Omental fat pad (tissue), 4 donors: ENCODE data around the gene ZMAT5. TPM values are rescaled to one million over a fixed set of nuclear protein-coding genes. Genes with fewer than 3 reads are reported as not detected.

Experiments used
- ATAC-seq: fragments of 150-250 bp; one replicate; pipeline ENCODE4 v1.9.1; 2016; ENCODE audit warnings: mild to moderate bottlenecking, moderate library complexity; ENCODE audit not compliant: low FRiP score
- DNase-seq: peaks from one replicate; pipeline ENCODE4 v3.0.0-alpha.2; 2019; ENCODE audit warnings: low spot score
- total RNA-seq, 4 donors: library from RNA; depleted of rRNA; stranded (reverse); fragments of >200 nt; gene quantifications; one replicate each; pipeline ENCODE4 v1.1.0, GENCODE V29; 2016
- TF ChIP-seq, protein P1 (sequence below), 3 donors: fragments of 450-650 bp; IDR thresholded peaks; one replicate each; pipeline ENCODE4 v1.5.1; 2016 to 2017; ENCODE audit warnings: antibody characterized with exemption in 3 of 3, mild to moderate bottlenecking in 3 of 3, moderate library complexity in 2 of 3

ZMAT5 gene
- total RNA-seq, 4 donors from 2014 or later: 8.3 to 23.0 (median 16.9) TPM

DNA sequence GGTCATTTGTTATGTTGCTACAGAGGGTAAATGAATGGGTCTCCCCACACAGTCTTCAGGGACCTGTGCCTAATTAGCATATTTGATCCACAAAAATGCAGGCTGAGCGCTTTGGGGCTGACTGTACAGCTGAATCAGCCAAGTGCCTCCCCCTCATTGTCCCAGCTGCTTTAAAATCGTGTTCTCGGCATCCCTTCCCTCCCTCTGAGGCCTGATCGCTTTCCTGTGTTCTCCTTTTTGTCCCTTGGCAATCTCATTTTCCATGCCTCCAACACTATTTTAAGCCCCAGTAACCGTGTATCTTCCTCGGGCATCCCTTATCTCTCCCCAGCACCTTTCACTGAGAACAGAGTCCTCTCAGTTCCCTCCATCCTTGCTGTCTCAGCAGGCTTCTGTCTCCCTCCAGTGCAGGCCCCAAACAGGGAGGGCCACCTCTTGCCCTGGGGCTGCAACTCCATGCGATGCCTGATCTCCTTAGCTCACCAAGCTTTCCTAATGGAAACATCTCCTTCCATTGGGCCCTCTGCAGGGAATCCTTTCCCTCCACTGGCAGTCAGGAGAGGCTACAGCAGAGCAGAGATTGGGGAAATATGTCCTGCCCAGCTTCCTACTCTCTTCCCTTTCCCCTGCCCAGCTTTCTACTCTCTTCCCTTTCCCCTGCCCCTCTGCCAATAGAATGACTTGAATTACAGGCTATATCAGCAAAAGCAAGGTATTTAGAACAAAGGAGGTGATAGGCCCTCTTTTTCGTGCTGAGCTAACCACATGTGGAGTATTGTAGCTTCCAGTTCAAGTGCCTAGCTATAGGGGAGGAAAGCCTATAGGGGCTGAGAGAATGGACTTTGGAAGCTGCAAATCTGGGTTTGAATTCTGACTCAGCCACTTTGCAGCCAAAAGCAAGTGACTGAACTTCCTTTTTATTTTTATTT, 14.2 kb upstream of the ZMAT5 start:
- DNase-seq (no peak), ATAC-seq (peak; percentile 39)
- TF ChIP-seq, protein P1, sequence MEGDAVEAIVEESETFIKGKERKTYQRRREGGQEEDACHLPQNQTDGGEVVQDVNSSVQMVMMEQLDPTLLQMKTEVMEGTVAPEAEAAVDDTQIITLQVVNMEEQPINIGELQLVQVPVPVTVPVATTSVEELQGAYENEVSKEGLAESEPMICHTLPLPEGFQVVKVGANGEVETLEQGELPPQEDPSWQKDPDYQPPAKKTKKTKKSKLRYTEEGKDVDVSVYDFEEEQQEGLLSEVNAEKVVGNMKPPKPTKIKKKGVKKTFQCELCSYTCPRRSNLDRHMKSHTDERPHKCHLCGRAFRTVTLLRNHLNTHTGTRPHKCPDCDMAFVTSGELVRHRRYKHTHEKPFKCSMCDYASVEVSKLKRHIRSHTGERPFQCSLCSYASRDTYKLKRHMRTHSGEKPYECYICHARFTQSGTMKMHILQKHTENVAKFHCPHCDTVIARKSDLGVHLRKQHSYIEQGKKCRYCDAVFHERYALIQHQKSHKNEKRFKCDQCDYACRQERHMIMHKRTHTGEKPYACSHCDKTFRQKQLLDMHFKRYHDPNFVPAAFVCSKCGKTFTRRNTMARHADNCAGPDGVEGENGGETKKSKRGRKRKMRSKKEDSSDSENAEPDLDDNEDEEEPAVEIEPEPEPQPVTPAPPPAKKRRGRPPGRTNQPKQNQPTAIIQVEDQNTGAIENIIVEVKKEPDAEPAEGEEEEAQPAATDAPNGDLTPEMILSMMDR (IDR thresholded peaks at IDR 0.05): no peak

DNA sequence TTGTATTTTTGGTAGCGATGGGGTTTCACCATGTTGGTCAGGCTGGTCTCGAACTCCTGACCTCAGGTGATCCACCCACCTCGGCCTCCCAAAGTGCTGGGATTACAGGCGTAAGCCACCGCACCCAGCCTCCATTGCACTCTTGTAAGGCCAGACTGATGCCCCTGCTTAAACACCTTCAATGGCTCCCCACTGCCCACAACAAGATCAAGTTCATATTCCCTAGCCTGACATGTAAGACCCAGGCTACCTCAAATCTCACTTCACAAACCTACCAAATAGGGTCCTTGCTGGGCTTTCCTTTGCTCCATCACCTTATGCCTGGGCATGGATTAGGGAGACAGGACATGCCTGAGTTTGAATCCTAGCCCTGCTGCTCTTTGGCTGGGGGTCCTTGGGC, 13.4 kb upstream of the ZMAT5 start:
- ATAC-seq (no peak), DNase-seq (no peak)
- TF ChIP-seq, protein P1 (IDR thresholded peaks at IDR 0.05): no peak

DNA sequence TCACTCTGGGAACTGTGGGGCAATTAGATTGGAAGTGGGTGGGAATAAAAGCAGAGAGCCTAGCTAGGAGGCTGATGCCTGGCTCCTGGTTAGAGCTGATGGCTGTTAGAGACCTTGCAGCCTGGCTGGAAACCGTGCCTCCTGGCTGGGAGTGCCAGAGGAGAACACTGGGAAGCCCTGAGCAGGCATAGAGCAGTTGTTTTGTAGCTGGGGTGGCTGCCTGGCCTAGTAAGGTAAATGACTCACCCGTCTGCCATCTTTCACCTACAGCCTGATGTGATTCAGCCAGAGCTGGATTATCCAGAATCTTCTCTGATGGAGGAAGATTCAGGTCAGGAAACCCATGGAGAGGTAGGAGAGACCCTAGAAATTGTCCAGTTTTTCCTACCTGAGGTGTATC, 6.4 kb upstream of the ZMAT5 start:
- DNase-seq (no peak), ATAC-seq (peak; percentile 45)
- TF ChIP-seq, protein P1 (IDR thresholded peaks at IDR 0.05): no peak

DNA sequence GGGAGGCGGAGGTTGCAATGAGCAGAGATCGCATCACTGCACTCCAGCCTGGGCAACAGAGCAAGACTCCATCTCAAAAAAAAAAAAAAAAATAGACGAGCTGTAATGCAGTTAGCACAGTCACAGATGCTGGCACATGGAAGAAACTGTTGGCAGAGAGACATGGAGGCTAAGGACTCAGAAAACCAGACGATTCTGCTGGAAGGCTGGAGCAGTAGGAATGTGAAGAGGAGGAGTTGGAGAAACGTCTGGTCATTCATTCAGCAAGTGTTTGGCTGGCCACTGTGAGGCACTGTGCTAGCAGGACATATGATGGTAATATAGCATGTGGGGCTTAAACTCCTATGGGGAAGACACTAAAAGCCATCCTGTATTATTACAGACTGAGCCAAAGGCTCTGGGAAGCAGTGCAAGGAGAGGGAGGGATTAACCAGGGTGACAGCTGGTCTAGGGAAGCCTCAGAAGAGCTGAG, 5.4 kb upstream of the ZMAT5 start:
- ATAC-seq (peak; percentile 53), DNase-seq (no peak)
- TF ChIP-seq, protein P1 (IDR thresholded peaks at IDR 0.05): no peak

DNA sequence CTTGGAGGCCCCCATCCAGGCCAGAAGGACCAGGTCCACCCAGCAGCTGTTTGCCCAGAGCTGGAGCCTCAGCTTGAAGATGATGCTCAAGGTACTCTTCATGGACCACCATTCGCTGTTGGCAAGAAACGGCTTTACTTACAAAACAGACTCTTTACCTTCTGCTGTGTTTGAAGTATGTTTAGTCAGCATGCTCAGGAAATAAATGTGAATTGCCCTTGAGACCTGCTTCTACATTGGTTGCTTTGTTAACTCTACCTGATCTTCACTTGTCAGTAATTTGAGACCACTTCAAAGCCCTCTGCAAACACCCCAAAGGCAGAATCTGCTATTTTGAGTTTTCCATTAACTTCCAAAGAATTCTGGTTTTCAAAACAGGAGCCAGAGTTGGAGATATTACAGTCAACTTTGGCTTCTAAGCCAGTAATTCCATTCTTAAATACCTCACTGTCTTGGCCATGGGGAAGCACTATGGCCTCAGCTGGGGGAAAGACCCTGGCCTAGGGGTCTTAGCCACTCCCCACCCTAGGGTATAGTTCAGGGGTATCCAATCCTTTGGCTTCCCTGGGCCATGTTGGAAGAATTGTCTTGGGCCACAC, 3.0 kb upstream of the ZMAT5 start:
- ATAC-seq: no peak
- no peak for DNase-seq
- TF ChIP-seq, protein P1 (IDR thresholded peaks at IDR 0.05): no peak

DNA sequence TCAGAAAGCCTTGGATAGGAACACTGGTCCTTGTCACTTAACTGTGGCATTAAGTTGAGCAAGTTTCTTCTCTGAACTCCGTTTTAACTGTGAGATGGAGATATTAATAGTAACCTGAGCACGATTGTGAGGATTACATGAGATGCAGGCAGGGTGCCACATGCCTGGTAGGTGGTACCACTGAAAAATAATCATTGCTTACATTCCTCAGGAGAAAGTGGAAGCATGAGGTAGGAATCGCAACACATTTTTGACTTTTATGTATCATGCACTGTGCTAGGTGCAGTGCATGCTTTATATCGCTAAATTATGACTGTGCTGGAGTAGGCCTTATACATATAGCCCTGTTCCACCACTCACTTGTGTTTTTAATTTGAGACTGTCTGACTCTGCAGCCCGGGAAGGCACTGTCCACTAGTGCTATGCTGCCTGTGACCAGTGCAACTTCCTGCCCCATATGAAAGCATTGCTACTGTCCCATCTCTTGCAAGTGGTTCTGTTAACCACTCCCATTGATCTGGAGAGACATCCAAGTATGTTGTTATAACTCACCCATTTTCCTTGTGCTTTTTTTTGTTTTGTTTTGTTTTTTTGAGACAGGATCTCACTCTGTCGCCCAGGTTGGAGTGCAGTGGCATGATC, 1.4 kb upstream of the ZMAT5 start:
- no peak for DNase-seq
- no peak for ATAC-seq
- TF ChIP-seq, protein P1 (IDR thresholded peaks at IDR 0.05): no peak
